Measurements from ENCODE around the gene NOL12.
A peak's percentile ranks its signal among the peaks of the same experiment; 100 is the strongest.
"Not testable (repeated sequence)": the region's sequence is repeated elsewhere in the genome, so short reads cannot be mapped to it uniquely, and the experiment has no call there.

NOL12 gene

GRCh38 chr22:37680191-37680851, 5.8 kb upstream of the NOL12 start:
- Histone ChIP-seq H3K9me3 (ENCODE audit: control insufficient read depth, insufficient read depth, low read length) (no peaks in the 10 kb centered on the region), H3K4me1 (ENCODE audit: insufficient read depth, low read length) (peaks cover 4% of the 10 kb centered on the region), H3K36me3 (ENCODE audit: insufficient read depth, low read length) (no peaks in the 10 kb centered on the region), H3K9ac (ENCODE audit: low read depth, low read length) (no peak overlapping the region)

DNA sequence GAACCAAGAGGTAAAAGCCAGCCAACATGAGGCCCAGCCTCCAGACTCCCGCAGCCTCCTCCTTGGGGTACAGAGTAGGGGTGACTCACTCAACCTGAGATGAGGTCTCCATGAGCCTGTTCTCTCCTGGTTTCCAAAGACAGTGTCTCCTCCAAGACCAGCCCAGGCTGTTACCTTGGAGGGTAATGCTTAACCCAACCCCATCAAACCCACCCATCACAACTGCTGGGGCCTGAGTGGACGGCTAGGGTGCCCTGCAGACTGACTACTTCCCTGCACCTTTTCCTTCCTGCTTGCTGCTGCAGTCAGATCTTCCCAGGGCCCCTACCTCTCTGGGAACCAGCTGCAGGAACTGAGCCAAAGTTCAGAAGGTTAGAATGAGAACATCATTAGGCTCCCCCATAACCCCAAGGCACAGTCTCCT, 5.1 kb upstream of the NOL12 start:
- Histone ChIP-seq H3K9ac (ENCODE audit: low read depth, low read length) (no peak overlapping the region), H3K36me3 (ENCODE audit: insufficient read depth, low read length) (no peaks in the 10 kb centered on the region), H3K4me1 (ENCODE audit: insufficient read depth, low read length) (peaks cover 4% of the 10 kb centered on the region), H3K9me3 (ENCODE audit: control insufficient read depth, insufficient read depth, low read length) (no peaks in the 10 kb centered on the region)

DNA sequence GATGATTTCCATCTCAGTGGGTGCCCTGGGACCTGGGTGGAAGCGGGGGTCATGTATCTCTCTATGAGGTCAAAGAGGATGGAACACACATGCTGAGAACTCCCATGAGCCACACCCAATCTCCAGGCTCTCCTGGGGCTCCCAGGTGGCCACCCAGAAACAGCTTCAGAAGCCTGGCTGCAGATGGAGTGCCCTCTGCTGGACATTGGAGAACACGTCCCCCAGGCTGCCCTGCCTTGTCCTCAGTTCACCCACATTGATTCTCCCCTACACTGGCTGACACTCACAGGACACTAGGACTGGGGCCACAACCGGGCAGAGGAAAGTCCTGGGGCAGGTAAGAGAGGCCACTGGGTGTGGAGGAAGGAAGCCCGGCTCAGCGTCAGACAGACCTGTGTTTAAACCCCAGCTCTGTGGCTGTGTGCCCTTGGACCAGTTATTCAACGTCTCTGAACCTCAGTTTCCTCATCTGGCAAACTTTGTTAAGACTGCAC, 4.5 kb upstream of the NOL12 start:
- H3K9me3 ChIP-seq (ENCODE audit: control insufficient read depth, insufficient read depth, low read length): no peaks in the 10 kb centered on the region
- H3K4me1 ChIP-seq (ENCODE audit: insufficient read depth, low read length): peaks cover 4% of the 10 kb centered on the region
- H3K9ac ChIP-seq (ENCODE audit: low read depth, low read length): no peak overlapping the region
- no peaks in the 10 kb centered on the region for H3K36me3 ChIP-seq (ENCODE audit: insufficient read depth, low read length)

DNA sequence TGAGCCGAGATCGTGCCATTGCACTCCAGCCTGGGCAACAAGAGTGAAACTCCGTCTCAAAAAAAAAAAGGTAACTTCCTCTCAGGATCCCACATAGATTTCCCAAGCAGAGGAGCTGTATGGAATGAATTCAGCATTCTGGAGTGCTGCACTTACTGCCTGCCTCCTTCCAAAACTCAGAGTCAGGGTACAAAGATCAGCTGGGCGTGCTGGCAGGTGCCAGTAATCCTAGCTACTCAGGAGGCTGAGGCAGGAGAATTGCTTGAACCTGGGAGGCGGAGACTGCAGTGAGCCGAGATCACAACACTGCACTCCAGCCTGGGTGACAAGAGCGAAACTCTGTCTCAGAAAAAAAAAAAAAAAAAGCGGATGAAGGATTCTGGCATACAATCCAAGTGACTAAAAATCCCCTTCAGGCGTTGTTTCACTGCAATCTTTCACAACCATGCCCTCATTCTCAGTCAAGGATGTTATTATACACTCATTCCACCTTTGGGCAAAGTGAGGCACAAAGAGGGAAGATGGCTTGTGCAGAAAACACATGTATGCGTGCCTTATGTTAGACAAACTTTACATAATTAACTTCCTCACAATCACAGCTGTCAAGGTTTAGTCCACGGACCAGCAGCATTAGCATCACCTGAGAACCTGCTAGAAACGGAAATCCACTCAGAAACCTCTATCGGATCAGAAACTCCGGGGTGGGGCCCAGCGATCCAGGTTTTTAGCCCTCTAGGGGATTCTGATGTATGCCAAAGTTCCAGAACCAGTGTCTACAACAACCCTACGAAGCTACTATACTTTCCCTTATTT, 1.1 kb upstream of the NOL12 start:
- no peak overlapping the region for H3K9ac ChIP-seq (ENCODE audit: low read depth, low read length)

DNA sequence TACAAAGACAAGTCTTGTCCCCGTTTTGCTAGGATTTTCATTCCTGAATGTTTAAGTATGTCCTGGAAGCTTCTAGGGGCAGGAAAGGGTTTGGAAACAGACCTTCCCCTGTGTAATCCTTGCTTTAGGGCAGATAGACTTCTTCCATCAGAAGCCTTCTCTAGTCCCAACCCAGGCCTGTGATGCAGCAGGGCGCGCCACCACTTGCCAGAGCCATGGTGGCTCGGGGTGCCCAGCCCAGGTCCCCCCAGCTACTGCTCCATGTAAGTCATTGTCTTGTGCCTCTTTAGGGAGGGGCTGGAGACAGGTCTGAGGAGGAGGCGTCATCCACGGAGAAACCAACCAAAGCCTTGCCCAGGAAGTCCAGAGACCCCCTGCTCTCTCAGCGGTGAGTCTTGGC, 4.3 kb downstream of the NOL12 start:
- Histone ChIP-seq H3K9me3 (ENCODE audit: control insufficient read depth, insufficient read depth, low read length) (no peaks in the 10 kb centered on the region), H3K4me1 (ENCODE audit: insufficient read depth, low read length) (no peaks in the 10 kb centered on the region), H3K36me3 (ENCODE audit: insufficient read depth, low read length) (peaks cover 12% of the 10 kb centered on the region; the same call in 1 of the 2 replicates), H3K9ac (ENCODE audit: low read depth, low read length) (no peak overlapping the region)

More for the DNA sequence above, 1.1 kb upstream of the NOL12 start:
- H3K36me3 ChIP-seq (ENCODE audit: insufficient read depth, low read length): peaks cover 12% of the 10 kb centered on the region; the same call in 1 of the 2 replicates
- no peaks in the 10 kb centered on the region for H3K4me1 ChIP-seq (ENCODE audit: insufficient read depth, low read length)
- H3K9me3 ChIP-seq (ENCODE audit: control insufficient read depth, insufficient read depth, low read length): no peaks in the 10 kb centered on the region

DNA sequence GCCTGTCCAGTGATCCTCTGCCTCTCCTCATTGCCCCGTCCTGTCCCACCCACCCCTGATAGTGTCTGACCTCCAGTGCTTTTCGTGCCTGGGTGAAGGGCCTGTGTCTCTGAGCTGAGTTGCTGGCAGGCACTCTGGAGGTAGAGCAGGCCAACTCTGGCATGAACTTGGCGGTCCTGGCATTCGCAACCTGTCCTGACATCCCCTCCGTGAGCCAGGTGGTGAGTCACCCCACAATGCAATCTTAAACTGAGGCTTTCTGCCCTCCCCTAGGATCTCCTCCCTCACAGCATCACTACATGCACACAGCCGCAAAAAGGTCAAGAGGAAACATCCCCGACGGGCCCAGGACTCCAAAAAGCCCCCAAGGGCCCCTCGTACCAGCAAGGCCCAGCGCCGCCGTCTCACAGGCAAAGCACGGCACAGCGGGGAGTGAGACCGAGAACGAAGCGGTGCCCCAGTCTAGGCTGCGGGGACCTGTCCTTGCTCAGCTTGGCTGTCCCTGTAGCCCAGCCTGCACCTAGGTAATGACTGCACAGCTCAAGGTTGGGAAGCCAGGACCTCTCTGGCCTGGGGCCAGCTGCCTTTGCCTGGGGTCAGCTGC, 4.9 kb downstream of the NOL12 start:
- Histone ChIP-seq H3K9me3 (ENCODE audit: control insufficient read depth, insufficient read depth, low read length) (no peaks in the 10 kb centered on the region), H3K36me3 (ENCODE audit: insufficient read depth, low read length) (peaks cover 12% of the 10 kb centered on the region; the same call in 1 of the 2 replicates), H3K4me1 (ENCODE audit: insufficient read depth, low read length) (no peaks in the 10 kb centered on the region), H3K9ac (ENCODE audit: low read depth, low read length) (no peak overlapping the region)

DNA sequence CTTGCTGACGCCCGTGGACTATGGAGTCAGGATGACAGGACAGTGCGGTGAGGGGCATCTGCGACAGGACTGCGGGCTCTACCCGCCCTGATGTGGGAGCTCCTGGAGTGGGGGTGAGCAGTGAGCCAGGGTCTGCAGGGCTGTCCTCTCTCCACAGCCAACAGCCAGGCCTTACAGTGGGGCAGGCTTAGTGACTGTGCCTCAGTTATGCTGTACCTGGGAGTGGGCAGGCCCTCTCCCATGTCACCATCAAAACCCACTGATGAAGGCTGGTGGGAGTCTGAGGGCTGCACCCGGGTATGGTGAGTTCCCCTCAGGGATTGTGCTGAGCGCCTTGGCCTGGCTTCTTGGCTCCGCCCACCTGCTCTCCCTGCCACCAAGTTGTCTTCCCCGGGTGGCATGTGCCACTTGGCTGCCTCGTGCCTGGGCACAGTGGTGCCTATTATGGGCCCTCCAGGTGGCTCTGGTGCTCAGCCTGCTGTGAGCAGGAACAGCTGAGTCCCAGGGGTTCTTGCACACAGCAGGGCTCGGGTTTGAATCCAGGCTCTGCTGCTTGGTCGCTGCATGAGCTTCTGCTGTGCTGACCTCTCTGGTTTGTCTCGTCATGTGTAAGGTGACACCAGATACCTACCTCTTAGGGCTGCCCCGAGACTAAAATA, 6.6 kb downstream of the NOL12 start:
- Histone ChIP-seq H3K36me3 (ENCODE audit: insufficient read depth, low read length) (peaks cover 12% of the 10 kb centered on the region; the same call in 1 of the 2 replicates), H3K4me1 (ENCODE audit: insufficient read depth, low read length) (no peaks in the 10 kb centered on the region), H3K9me3 (ENCODE audit: control insufficient read depth, insufficient read depth, low read length) (no peaks in the 10 kb centered on the region), H3K9ac (ENCODE audit: low read depth, low read length) (no peak overlapping the region)

- not testable (repeated sequence) for H3K9ac ChIP-seq (ENCODE audit: low read depth, low read length); H3K36me3 ChIP-seq (ENCODE audit: insufficient read depth, low read length); H3K9me3 ChIP-seq (ENCODE audit: control insufficient read depth, insufficient read depth, low read length); H3K4me1 ChIP-seq (ENCODE audit: insufficient read depth, low read length)
Observed at GRCh38 chr22:37694131-37694530, 8.0 kb downstream of the NOL12 start.

- H3K4me1 ChIP-seq (ENCODE audit: insufficient read depth, low read length); H3K36me3 ChIP-seq (ENCODE audit: insufficient read depth, low read length); H3K9me3 ChIP-seq (ENCODE audit: control insufficient read depth, insufficient read depth, low read length): not testable (repeated sequence)
- H3K9ac ChIP-seq (ENCODE audit: low read depth, low read length): peak overlapping the region; percentile 40; the same call in 1 of the 2 replicates
Observed at GRCh38 chr22:37696260-37696656, 10.1 kb downstream of the NOL12 start.

DNA sequence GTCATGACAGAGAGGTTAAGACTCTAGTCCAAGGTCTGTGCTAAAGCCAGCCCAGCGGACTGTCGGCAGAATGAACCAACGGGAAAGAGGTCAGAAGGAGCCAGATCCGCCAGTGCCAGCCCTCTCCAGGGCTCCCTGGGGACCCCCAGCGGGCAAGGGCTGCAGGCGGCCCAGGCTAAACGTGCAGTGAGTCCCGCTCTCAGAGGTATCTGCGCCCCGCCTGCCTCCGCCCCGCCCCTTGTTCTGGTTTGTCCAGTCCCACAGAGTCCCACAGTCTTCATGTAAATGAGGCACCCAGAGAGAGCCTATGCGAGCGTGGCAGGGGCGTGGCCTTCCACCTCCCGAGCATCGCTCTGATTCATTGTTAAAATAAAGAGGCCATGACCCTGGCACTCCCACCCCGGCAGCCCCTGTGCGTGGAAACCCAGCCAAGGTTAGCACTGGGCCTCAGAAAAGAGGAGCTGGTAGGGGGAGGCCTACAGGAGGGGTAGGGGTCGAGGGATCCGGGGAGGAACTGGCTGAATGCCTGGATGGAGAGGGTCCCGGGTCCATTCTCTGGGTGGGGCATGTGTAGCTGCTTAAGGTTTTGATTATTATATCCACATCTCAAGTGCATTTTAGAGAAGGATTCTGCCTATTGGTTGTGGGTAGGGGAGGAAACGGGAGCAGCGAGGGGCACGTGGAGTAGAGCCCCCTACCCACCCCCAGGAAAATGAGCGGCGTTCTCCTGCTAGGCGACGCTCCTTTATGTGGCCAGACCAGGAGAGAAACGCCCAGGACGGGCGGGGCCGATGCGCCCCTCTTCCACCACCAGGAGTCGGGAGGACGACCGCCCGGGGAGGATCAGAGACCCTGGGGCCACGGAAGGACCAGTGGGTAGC, 10.8 kb downstream of the NOL12 start, which contains the start of gene TRIOBP:
Gene TRIOBP, plus strand, starts transcription at position 392 of the 881 bp plus-strand sequence. CDS start 4,318 bp downstream, outside the sequence.
- H3K4me1 ChIP-seq (ENCODE audit: insufficient read depth, low read length): no peaks in the 10 kb centered on the region
- H3K36me3 ChIP-seq (ENCODE audit: insufficient read depth, low read length): no peaks in the 10 kb centered on the region
- peak within 1 kb of the TSS; percentile 94 for H3K9ac ChIP-seq (ENCODE audit: low read depth, low read length)
- H3K9me3 ChIP-seq (ENCODE audit: control insufficient read depth, insufficient read depth, low read length): no peaks in the 10 kb centered on the region

GRCh38 chr22:37697538-37697835, 11.3 kb downstream of the NOL12 start:
- no peaks in the 10 kb centered on the region for H3K36me3 ChIP-seq (ENCODE audit: insufficient read depth, low read length)
- H3K9me3 ChIP-seq (ENCODE audit: control insufficient read depth, insufficient read depth, low read length): no peaks in the 10 kb centered on the region
- H3K9ac ChIP-seq (ENCODE audit: low read depth, low read length): peak overlapping the region; percentile 94
- no peaks in the 10 kb centered on the region for H3K4me1 ChIP-seq (ENCODE audit: insufficient read depth, low read length)

GRCh38 chr22:37701141-37701786, 15.1 kb downstream of the NOL12 start:
- Histone ChIP-seq H3K4me1 (ENCODE audit: insufficient read depth, low read length) (no peaks in the 10 kb centered on the region), H3K9ac (ENCODE audit: low read depth, low read length) (no peak overlapping the region), H3K9me3 (ENCODE audit: control insufficient read depth, insufficient read depth, low read length) (no peaks in the 10 kb centered on the region), H3K36me3 (ENCODE audit: insufficient read depth, low read length) (0 out of 2 replicates have a peak, but pooled peaks cover 3% of the 10 kb centered on the region)

DNA sequence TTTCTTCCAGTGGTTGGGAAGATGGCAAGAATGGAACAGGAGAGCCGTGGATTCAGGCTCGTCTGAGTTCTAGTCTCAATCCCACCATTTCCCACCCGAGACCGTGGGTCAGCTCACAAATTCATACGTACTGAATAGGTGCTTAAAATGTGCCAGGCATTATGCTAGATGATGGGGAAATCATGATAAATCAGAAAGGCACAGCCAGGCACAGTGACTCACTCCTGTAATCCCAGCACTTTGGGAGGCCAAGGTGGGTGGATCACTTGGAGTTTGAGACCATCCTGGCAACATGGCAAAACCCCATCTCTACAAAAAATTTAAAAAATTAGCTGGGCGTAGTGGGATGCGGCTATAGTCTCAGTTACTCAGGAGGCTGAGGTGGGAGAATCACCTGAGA, 17.8 kb downstream of the NOL12 start:
- no peak overlapping the region for H3K9ac ChIP-seq (ENCODE audit: low read depth, low read length)
- H3K4me1 ChIP-seq (ENCODE audit: insufficient read depth, low read length): no peaks in the 10 kb centered on the region
- H3K36me3 ChIP-seq (ENCODE audit: insufficient read depth, low read length): 0 out of 2 replicates have a peak, but pooled peaks cover 3% of the 10 kb centered on the region
- H3K9me3 ChIP-seq (ENCODE audit: control insufficient read depth, insufficient read depth, low read length): no peaks in the 10 kb centered on the region

Measured in ES-I3 (cell line).